ENCODE results near the gene DEFB132.

DNA sequence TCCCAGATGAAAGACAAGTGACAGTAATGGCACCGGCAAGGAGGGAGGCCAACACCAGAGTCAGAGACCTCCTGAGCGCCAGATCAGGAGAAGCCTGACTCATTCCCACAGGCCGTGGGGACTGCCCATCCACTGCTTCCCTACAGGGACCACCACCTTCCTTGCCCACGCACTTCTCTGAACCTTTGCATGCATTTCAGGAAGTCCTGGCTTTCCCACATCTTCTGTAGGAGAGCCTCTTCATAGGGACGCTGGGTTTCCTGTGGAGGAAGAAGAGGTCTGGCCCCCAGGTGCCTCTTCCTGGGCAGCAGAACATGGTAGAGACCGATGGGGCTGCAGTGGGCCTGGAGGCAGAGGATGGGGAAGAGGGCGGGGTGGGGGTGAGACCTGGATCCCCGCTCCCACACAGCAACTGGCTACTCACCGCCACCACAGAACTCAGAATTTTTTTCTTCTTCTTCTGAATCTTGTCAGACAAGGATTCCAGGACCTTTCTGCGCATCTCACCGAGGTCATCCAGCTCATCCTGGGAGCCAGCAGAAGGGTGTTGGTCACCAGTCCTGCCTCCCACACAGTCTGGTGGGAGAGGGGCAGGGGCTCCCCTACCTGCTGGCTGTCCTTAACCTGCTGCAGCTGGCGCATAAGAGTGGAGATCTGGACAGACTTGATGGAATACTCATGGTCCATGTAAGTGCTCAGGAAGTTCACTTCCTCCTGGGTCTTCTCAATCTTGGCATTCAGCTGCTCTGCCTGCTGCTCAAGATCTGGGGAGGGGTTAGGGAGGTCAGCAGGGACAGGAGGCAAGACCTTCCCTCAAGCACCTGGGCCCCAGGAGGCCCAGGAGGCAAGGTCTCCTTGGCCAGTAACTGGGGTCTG lies 19.3 kb downstream of the DEFB132 start:
- TF ChIP-seq CTCF (IDR thresholded peaks at IDR 0.05; ENCODE audit: insufficient read depth, low read length, poor library complexity, severe bottlenecking) (no peak), EZH2phosphoT487 (conservative IDR thresholded peaks at IDR 0.05; ENCODE audit: low read length) (no peak)

Measured in SU-DHL-6 (cell line).